ENCODE data around the gene ZSWIM1.

ZSWIM1 gene

DNA sequence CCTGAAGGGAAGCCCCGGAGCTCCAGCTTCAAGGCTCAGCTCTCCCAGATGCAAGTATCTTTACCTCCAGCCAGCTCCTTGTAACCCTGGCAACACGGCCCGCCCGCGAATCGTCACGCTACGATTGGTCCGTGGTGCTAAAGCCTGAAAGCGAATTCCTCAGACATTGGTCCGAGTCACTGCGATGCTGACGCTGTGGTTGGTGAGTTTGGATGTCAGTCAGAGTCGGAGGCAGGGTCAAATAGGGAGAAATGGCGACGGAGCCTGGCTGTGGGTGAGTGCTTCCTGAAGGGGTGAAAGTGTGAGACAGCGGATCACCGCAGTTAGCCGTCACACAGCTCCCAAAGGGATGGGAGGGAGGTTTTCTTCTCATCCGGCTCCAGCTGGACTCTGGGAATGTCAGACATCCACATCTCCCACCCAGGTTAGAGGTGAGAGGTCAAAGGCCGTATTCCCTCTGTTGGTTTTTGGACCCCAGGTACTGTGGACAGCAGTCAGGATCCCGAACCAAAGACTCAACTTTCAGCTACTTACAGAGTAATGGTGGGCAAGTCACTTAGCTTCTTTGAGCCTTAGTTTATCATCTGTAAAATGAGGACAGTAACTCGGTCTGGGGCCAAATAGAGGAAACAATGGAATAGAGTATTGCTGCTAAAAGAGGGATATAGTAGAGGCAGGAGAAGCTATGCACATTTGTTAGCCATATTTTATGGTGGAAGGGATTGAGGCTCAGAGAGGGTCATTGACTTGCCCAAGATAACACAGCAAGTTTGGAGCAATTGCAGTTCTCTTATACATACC is at the start of gene ZSWIM1:
TSS of gene ZSWIM1 (plus strand) at position 240 of the 801 bp plus-strand sequence. CDS start 1,366 bp downstream, outside the sequence.
- peak; percentile 99 for DNase-seq

DNA sequence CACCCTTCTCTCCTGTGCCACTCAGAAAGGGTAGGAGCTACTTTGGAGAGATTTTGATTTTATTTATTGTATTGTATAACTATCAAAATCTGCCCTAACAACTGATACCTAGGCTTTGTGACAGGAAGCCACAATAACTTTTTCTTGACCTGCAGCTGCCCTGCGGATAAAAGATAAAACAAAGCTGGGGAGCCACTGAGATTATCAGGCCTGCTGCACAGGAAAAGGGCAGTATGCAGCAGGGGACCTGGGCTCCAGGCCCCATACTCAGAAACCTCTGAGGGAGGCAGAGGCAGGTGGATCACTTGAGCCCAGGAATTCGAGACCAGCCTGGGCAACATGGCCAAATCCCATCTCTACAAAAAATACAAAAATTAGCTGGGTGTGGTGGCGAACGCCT is 48.4 kb upstream of the ZSWIM1 start:
- no peak for DNase-seq

DNA sequence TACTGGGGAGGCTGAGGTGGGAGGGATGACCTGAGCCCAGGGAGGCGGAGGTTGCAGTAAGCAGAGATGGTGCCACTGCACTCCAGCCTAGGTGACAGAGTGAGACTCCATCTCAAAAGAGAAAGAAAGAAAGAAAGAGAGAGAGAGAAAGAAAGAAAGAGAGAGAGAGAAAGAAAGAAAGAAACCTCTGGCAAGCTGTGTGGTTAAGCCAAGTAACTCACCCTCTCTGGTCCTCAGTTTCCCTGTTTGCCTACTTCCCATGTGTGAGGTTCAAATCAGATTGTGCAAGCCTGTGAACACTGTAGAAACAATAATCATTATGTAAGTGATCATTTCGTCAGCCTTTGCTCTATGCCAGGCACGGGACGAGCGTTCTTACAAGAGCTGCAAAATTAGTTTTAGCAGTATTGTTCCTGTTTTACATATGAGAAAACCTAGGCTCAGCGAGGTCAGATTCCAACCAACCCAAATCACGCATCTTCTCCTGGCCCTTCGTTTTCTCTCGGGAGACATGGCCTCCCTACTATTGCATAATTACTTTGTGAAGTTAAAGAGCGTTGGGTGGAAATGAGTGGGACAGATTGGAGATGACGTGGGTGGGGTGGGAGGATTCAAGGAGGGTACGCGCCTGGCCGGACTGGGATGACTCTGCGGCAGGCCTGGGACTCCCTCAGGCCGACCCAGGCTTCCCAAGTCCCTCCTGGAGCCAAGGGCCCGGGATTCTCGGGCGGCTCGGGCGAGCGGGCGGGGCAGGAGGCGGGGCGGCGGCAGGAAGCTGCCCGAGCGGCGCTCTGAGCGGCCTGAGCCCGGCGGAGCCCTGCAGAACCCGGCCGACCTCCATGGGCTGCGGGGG is 47.8 kb upstream of the ZSWIM1 start, which contains the start of gene SNX21:
TSS of gene SNX21 (plus strand) at position 770 of the 853 bp plus-strand sequence. CDS start 121 bp downstream, outside the sequence.
- peak; percentile 17 for DNase-seq

DNA sequence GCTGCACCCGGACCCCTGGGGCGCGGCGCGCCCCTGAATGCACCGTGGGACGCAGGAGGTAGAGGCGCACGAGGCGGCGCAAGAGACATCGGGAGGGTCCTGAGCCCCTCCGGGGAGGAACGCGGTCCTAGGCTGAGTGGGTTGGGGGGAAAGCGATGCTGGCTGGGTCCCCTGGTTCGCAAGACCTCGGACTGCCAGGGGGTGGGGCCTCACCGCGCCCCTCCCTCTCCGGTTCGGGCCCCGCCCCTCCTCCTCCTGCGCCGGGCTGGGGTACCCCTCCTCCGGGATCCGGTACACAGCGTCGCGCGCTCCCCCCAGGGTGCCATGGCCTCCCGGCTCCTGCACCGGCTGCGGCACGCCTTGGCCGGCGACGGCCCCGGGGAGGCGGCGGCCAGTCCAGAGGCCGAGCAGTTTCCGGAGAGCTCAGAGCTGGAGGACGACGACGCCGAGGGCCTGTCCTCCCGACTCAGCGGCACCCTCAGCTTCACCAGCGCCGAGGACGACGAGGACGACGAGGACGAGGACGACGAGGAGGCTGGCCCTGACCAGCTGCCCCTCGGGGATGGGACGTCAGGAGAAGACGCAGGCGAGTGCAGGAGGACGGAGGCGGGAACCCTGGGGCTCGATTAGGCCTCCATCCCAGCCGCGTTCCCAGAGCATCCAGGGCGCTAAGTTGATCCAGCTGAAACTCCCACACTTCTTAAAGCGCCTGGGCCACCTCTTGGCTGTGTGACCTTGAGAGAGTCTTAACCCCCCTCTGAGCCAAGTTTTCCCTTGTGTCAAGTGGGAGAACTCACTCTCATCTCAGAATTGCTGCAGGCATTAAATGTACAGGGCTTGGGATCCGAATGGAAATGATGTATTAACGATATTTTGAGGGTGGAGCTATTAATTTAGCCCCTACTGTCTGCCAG is 46.9 kb upstream of the ZSWIM1 start:
- DNase-seq = peak; percentile 51

DNA sequence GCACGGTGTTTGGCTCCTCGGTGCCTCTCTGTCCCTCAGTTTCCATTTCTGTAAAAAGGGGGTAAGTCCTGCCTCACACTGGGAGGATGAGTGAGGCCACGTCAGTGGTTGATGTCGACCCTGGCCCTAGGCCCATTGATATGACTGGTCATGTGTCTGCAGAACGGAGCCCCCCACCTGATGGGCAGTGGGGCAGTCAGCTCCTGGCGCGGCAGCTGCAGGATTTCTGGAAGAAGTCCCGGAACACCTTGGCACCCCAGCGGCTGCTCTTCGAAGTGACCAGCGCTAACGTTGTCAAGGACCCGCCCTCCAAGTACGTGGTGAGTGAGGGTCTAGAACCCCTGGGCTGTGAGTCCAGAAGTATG is 46.2 kb upstream of the ZSWIM1 start:
- no peak for DNase-seq

DNA sequence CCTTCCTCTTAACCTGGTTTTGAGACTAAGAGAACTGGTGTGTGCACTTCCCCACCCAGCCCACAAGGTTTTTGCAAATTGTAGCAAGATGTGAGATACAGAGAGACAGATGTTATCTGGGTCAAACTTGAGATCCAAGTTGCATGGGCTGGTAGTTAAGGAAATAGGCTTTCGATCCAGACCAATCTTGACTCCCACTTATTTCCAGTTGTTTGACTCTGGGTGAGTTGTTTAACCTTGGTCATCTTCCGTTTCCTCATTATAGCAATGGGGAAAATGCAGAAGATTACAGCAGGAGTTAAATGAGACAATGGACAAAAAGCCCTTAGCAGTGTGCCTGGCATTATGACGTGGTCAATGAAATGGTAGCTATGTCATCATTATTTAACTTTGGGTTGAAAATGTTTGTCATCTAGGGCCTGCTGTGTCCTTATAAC is 45.7 kb upstream of the ZSWIM1 start:
- no peak for DNase-seq

DNA sequence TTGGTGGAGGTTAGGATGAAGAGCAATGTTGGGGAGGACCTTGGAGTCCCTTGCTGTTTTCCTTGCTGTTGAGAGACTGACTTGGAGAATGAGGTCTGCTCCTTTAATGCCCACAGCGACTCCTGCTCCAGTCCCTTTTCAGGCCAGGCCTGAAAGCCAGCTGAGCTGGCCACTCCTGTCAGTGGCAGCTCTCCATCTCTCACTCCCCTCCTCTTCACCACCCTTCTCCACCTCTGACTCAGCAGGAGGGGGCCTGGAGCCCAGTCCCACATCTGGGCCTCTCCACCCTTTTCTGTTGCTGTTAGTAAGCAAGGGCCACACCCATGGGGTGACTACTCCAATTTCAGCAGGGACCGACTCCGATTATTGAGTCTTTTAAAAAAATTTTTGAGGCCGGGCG is 45.2 kb upstream of the ZSWIM1 start:
- DNase-seq = no peak

DNA sequence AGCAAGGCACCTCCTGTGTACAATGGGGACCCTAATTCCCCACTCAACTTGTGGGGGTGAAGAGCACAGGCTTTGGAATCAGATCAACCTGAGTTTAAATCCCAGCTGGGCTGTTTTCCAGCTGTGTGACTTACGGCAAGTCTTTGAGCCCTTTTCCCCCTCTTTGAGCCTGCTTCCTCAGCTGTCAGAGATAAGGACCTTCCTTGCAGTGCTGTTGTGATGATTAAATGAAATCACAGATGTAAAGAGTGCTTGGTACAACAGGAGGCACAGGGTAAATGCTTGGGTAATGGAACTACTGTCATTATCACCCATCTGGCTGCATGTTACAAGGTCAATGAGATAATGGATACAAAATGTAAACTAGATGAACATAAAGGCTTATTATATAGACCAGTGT is 44.2 kb upstream of the ZSWIM1 start:
- no peak for DNase-seq

DNA sequence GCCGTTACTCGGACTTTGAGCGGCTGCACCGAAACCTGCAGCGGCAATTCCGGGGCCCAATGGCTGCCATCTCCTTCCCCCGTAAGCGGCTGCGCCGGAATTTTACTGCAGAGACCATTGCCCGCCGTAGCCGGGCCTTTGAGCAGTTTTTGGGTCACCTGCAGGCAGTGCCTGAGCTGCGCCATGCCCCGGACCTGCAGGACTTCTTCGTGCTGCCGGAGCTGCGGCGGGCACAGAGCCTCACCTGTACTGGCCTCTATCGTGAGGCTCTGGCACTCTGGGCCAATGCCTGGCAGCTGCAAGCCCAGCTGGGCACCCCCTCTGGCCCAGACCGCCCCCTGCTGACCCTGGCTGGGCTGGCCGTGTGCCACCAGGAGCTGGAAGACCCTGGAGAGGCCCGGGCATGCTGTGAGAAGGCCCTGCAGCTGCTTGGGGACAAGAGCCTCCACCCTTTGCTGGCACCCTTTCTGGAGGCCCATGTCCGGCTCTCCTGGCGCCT is 40.3 kb upstream of the ZSWIM1 start:
- DNase-seq = no peak

DNA sequence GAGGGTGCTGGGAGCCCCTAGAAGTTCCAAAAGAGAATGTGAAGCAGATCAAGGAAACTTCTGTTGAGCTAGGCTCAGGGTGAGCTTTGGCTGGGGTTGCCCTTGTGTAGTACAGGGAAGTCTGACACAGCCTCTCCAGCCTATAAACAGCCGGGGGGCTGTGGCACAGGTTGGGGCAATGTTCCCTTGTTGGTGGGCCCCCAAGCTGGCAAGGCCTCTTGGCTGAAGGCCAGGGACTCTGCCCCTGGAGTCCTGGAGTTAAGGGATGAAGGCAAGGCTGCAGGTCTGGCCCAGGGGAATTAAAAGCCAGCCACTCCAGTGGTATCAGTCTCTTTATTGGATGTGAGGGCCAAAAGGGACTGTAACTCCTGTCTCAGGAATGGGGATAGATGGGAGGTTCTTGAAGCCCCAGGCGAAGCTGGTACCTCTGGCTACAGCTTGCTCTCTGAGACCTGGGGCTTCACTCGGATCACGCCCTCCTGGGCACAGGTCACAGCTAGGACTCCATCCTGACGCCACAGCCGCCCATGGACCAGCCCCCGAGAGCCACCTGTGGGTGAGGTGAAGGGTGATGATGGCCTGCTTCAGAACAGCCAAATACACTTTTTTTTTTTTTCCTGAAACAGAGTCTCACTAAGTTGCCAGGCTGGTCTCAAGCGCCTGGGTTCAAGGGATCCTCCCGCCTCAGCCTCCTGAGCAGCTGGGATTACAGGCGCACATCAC is 39.5 kb upstream of the ZSWIM1 start:
- DNase-seq = no peak

DNA sequence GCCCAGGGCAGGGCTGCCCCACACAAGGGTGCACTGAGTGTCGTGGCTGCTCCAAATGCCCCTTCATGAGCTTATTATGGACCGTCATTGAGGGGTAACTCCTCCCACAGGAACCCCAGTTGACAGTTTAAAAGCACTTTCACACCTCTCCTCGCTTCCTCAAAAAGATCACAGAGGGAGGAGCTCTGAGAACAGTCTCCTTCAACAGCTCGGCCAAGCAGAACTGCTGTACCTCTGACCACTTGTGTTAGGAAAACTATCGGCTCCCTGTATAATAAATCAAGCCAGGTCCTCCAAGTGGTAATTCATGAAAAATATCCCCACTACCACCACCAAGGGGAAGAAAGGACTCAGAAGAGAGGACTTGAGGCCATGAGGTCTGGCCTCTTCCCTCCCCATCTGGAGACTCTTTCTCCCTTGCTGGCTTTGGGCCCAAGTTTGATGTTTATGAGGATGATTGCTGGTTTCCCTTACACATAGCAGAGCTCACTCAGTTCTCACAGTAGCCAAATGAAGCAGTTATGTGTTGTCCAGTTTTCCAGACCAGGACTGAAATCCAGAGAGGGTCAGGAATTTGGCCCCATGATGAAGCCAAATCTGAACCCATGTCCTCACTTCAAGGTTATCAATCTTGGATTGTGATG is 38.7 kb upstream of the ZSWIM1 start:
- DNase-seq = no peak

DNA sequence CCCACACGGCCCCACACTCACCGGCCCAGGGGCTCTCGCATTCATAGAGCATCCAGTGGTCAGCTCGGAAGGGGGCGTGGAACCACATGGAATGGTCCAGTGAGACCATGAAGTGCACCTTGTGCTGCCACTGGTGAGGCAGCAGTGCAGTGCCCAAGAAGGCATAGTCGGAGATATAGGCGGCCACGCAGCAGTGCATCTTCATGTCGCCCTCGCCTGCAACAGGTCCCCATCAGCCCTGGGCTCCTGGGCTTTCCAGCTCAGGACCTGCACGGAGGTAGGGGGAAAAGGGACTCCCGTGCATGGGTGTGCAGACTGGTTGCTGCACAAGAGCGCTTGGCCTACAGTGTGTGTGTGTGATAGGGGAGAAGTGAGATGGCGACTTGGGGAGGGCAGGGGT is 37.5 kb upstream of the ZSWIM1 start:
- no peak for DNase-seq

DNA sequence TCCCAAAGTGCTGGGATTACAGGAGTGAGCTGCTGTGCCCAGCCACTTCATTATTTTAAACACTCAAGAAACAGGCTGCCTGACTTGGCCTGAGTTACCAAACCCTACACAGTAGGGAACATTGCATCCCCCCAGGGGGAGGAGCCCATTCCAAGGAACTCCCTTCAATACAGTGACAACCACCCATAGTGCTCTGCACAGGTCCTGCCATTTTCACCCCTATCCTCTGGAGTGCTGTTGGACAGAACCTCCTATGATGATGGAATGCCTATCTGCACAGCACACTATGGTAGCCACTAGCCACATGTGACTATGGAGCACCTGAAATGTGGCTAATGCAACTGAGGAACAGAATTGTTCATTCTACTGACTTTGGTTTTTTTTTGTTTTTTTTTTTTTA is 35.6 kb upstream of the ZSWIM1 start:
- DNase-seq = no peak

DNA sequence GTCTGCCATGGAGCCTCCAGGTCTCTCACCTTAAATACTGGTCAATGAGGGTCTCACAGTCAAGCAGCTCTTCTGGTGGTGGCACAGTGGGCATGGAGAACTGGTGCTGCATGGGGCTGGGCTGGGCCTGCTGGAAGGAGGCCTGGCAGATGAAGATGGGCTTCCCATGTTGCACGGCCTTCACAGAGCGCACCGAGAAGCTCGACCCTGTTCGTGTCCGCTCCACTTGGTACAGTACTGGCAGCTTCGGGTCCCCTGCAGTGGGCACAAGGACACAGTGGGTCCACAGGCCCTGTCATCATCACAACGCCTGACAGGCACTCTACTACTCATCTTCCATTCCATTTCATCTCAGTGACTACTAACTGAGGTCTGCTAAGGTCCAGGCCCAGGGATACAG is 32.6 kb upstream of the ZSWIM1 start:
- no peak for DNase-seq

DNA sequence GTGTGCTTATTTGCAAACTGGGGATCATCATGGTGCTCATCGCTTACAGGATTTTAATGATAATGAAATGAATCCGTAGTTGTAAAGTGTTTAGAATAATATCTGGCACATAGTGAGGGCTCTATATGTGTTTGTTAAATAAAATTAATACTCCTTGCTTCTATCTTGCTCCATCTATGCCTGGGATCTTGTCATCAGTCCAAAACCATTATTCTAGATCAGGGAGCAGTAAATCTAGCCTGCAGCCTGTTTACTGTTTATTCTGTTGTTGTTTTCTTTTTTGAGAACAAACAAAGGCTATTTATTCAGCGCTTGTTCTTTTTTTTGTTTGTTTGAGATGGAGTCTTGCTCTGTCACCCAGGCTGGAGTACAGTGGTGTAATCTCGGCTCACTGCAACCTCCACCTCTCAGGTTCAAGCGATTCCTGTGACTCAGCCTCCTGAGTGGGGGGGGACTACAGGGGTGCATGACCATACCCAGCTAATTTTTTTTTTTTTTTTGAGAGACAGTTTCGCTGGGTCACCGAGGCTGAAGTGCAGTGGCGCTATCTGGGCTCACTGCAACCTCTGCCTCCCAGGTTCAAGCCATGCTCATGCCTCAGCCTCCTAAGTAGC is 32.0 kb upstream of the ZSWIM1 start:
- no peak for DNase-seq

DNA sequence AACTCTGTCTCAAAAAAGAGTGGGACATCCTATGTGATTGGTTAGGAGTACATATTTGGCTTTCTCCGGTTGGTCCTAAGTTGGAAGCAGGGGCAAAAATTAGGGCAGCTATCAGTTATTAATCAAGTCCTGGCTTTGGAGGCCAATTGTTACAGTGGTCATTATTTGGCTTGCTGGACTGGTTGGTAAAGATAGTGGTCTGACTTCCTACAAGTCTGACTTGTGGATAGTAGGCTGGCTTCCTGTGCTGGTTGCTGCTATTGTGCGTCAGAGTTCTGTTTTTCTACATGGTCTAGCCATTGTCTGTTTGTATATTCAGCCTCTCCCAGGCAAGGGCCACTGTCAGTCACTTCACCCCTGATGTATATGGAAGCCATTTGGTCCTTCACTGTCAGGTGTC is 30.8 kb upstream of the ZSWIM1 start:
- DNase-seq = no peak

DNA sequence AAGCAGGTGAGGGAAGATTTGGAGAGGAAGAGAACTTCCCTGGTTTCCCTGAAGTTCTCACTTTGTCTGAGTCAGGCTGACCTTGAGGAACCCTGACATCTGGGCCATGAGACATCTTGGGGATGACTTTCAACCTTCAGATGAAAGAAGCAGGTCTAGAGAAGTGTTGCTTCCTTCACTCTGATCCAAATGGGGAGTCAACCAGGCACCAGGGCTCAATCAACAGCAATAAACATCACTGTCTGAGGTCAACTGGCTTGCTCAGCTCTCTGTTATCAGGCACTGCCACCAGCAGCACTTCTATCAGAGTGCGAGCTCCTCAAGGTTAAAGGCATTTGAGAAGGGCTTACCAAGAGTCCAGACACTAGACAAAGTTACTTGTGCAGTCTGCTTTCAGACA is 30.1 kb upstream of the ZSWIM1 start:
- no peak for DNase-seq

DNA sequence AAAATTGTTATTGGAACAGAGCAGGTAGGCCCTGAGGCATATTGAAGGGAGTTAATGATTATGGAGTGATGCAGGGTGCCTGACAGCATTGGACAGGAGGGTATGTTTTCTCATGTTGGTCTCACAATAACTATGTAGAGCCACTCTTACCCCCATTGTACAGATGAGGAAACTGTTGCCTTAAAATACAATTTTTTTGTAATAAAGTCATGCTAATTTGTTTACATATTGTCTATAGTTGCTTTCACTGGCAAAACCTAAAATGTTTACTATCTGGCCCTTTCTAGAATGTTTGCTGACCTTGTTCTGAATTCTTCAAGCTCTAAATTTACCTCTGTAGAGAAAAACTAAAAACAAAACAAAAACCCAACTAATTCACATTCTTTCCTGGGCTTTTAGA is 29.5 kb upstream of the ZSWIM1 start:
- no peak for DNase-seq

DNA sequence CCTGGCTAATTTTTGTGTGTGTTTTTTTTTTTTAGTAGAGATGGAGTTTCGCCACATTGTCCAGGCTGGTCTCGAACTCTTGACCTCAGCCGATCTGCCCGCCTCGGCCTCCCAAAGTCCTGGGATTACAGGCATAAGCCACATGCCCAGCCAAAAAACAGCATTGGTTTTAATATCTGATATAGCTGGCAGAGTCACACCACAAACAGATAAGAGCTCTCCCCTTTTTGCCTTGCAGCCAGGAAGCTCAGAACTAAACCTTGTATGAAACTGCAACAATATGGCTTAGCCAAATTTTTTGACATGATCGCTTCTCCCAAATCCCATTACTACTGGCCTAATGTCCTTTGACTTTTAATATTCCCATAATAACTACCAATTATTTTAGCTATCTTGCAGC is 28.7 kb upstream of the ZSWIM1 start:
- no peak for DNase-seq

DNA sequence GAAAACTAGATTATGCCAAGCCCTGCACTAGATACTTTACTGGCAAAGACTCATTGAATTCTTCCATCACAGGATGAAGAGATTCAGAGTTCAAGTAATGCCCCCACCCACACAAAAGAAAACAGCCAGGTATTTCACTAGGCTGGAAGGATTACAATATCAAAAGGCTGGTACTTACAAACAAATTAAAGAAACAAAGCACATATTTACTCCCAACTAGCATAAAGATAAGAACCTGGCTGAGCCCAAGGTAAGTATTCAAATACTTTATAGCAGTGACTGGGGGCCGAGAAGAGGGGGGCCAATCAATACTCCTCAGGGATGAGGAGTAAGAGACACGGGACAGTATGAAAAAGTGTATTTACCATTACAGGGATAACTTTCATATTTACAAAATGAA is 27.5 kb upstream of the ZSWIM1 start:
- DNase-seq = no peak

All from activated naive CD4-positive, alpha-beta T cell treated with anti-CD3 and anti-CD28 coated beads, Interleukin-2, amount 50 U/mL, for 16 hours (primary cell).